Globus pallidus (tissue), 1 donor: ENCODE results near the gene SH3RF3.

Source experiments
- DNase-seq: peaks from one replicate; pipeline ENCODE4 v3.0.0-alpha.2; 2015; ENCODE audit warnings: low spot score

The SH3RF3 gene

DNA sequence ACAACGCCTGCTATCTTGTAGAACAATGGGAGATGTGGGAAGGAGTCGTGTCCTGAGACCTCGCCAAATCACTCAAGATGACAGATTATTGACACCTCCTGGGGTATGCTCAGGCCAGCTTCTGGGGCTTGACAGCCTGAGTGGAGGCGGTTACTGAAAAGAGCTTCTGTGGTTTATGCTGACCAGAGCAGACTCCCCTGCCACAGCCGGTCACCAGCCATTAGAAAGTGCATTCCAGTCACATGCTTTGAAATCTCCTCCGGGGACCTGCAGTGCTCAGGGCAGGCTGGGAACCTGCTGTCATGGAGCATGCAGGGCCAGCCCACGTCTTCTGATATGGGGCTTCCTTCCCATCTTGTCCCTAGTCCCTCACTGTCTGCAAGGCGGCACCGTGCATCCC is 268.9 kb downstream of the SH3RF3 start:
- no peak for DNase-seq

- no peak for DNase-seq
Measured at GRCh38 chr2:109398366-109399015, 269.5 kb downstream of the SH3RF3 start.

GRCh38 chr2:109399066-109399465 is 270.1 kb downstream of the SH3RF3 start:
- no peak for DNase-seq

DNA sequence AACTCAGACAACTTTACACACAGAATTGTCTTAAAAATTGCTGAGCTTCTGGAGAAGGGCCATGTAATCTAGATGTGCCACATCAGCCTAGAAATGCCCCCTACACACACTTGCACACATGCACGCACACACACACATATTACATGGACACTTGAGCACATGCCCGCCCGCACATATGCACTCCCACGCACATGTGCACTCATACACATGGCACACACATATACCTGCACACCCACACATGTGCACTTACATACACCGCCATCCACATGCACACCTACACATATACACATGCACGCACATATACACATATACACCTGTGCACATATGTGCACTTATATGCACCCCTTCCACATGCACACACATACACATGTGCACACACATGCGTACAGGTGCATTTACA is 271.1 kb downstream of the SH3RF3 start:
- no peak for DNase-seq

GRCh38 chr2:109401370-109401769 is 272.4 kb downstream of the SH3RF3 start:
- no peak for DNase-seq

DNA sequence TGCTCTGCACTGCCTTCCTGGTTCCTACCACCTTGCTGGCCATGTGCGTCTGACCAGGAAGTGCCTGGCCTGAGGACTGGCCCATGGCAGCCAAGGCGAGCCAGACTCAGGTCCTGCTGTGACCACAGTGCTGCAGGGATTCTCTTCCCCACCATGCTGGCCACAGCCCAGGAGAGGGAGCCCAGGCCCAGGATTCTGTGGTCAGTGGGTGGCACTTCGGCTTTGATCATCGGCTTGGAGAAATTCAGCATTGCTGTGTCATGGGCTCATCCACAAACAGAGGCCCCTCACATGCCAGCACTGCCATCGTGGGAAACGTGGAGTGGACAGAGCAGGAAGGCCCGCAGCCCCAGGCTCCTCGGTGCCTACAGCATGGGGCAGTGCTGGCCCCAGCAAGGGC is 273.2 kb downstream of the SH3RF3 start:
- DNase-seq: no peak

GRCh38 chr2:109402980-109403840 is 274.2 kb downstream of the SH3RF3 start:
- no peak for DNase-seq

DNA sequence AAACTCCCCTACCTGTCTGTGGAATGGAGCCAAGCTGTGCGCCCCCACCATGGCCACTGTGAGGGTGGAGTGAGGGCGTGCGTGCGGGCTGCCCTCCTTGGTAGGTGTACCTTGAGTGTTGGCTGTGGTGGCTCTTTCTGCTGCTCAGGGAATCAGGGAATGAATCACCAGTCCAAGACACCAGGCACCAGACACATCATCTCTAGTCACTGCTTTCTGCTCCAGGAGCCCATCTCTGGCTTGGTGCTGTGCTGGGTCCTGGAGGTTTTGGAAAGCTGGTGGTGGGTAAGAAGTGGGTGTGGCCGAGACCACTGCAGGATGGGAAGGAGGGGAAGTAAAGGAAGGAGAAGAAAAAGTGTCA is 274.8 kb downstream of the SH3RF3 start:
- no peak for DNase-seq

GRCh38 chr2:109404681-109405080 is 275.7 kb downstream of the SH3RF3 start:
- DNase-seq: no peak

- no peak for DNase-seq
Measured at GRCh38 chr2:109405873-109406272, 276.9 kb downstream of the SH3RF3 start.

DNA sequence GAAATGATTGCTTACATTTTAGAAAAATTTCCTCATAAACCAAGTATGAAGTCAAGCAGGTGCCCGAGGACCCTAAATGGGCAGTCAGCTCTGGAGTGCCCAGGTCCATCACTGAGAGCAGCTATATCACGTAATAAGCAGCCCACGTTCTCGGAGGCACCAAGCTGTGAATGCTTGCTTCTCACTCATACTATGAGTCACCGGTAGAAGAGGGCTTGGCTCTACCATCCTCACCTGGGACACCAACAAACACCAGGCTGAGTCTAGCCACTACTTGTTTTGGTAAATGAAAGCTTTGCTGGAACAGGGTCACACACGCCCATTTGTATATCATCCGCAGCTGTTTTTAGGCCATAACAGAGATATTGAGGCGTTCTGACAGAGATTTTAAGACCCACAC is 277.3 kb downstream of the SH3RF3 start:
- no peak for DNase-seq

DNA sequence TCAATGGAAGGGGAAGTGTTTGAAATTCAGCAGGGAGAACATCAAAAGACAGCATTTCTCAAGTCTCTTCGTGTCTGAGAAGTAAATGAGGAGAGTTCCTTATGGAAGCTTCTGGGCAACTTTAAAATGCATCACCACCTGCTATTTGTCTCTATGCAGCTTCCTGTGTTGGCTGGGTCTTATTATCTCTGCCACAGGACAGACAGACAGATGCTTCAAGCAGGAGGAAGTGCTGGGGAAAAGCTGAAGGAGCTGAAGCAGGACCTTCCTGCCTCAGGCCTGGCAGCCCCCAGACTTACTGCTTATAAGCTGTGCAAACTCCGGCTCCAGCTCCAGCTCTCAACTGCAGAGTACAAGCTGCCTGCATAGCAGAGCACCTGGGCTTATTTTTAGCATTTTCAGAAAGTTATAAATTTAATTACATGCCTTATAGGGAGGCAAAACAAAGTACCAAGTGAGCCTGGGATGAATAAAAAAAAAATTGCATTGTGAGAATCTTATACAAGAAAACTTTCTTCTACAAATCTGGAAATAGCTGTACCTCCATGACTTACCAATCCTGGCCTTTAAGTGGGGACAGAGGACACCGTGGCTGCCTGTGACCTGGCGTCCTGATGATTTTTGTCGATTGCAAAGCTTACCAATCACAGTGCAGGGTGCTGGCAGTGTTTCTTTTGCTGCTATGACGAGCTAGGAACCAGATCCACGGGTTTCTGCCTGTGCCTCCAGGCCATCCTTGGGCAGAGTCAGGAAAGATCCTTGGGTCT is 278.5 kb downstream of the SH3RF3 start:
- no peak for DNase-seq

DNA sequence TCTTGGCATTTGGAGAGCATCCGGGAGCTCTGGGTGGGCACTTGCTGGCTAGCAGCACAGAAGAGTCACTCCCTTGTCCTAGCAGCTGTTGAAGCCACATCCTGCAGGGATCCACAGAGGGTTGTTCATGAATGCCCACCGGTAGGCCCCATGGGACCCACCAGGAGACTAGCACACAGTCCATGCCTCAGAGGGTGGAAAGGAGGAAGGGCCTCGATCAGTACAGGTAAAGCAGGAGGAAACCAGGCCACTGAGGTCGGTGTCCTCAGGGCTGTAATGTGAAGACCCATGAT is 279.0 kb downstream of the SH3RF3 start:
- DNase-seq: no peak

- DNase-seq: no peak
Measured at GRCh38 chr2:109409321-109410038, 280.5 kb downstream of the SH3RF3 start.

- no peak for DNase-seq
Measured at GRCh38 chr2:109410039-109410815, 281.2 kb downstream of the SH3RF3 start.

- DNase-seq: no peak
Measured at GRCh38 chr2:109411640-109412325, 282.8 kb downstream of the SH3RF3 start.

DNA sequence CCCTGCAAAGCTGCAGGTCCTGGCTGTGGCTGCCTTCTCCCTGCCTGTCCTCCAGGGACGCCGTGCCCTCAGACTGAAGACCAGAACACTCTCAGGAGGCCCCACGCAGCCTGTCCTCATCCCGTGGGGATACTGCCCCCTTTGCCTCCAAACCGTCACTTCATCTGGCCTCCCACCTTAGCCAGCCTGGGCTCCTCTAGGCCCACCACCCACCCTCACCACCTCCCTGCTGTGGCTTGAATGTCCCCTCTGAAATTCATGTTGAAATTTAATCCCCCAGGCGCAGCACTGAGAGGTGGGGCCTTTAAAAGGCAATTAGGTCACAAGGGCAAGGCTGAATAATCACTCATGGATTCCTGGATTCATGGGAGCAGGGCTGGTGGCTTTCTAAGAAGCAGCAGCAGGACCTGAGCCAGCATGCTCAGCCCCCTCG is 286.6 kb downstream of the SH3RF3 start:
- no peak for DNase-seq

DNA sequence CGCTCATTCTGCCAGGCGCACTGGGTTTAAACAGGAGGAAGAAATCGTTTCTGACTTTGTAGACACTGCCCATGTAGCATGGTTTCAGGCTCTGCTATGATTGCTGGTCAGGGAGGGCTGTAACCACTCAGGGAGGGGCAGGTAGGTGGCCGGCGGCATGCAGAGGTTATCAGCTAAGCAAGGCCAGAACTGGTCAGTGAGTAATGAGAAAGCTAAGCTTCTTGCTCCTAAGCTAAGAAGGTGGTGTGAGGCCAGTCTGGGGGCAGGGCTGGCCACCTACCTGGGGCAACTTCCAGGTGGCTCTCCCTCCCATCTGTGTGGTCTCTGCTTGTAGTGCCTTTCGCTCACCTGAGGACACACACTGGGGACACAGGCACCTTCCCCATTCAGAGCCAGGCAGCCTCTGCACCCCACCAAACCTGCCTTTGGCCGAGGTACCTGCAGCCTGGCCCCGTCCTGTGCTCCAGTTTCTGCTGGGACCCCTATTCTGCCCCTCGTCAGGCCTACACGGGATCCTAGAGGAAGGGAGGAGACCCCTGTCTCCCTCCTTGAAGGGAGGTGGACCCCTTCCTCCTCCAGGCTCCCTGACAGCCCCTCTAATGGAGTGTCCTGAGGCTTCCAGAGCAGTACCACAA is 288.8 kb downstream of the SH3RF3 start:
- DNase-seq: no peak

DNA sequence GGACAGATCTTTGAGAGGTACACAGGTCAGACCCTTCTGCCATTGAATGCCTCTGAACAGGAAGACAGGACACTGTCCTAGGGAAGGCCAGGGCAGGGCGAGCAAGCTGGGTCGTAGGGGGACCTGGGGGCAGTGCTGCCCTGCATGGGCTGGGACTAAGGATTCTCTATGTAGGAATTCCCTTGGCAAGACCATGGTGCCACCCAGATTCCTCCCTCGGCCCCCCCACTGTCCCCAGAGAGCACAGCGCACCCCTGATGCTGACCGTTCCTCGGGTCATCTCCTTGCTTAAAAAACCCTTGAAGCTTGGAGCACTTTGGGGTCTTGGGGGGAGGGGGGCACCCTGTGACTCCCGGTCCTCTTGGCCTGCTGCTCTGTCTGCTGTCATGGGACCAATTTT is 289.7 kb downstream of the SH3RF3 start:
- no peak for DNase-seq

GRCh38 chr2:109419171-109419756 is 290.3 kb downstream of the SH3RF3 start:
- no peak for DNase-seq
